Left renal pelvis (tissue), 4 donors: ENCODE results near the gene NRG2. TPM values are rescaled to one million over a fixed set of nuclear protein-coding genes. Genes with fewer than 3 reads are reported as not detected.

Experiments
- DNase-seq, 4 donors: peaks; one replicate each; pipeline ENCODE4 v3.0.0-alpha.2; 2013; ENCODE audit warnings: low read depth in 4 of 4, low spot score in 3 of 4
- polyA plus RNA-seq, 4 donors: library from polyadenylated mRNA; unstranded; fragments of 120-200 nt; gene quantifications; one replicate each; pipeline ENCODE4 v1.2.1, GENCODE V29; 2013; ENCODE audit not compliant: insufficient read length in 4 of 4

The NRG2 gene
- polyA plus RNA-seq, 4 donors = 0.93 to 2.2 (median 1.6) TPM

DNA sequence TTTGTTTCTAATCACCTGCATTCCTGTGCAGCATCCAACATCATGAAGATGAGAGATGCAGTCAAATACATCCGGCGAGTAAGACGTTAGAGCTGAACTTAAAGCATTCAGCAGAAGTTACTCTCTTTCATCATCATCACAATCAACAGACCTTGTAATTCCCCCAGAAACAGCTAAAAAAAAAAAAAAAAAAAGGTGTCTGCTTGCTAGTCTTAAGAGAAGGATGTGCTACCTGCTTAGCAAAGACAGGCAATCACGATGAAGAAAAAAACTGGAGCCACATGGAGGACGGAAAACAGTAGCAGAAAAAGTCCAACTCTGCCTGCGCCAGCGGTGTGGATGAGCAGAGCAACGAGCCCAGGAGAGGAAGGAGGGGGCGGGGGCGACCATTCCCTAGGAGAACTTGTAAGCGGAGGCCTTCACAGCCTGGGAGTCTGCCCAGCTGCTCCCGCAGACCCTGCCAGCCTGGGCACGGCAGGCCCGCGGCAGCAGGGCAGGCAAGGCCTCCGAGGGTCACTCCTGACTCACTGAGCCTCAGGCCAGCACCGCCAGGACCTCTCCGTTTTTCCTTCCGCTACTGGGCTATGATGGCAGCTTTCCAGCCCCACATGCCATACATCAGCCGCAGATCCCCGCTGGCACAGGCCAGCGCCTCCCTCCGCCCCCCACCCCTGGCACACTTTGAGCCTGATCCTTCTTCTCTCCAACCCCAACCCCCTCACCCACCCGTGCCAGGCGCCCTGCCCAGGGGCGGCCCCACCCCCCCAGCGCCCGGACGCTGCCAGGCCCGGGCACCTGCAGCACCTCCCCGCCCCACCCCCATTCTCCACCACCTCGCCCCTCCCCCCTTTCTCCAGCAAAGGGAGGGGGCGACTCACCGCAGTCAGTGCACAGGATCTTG, 1.4 kb downstream of the NRG2 start:
- DNase-seq = no peak

DNA sequence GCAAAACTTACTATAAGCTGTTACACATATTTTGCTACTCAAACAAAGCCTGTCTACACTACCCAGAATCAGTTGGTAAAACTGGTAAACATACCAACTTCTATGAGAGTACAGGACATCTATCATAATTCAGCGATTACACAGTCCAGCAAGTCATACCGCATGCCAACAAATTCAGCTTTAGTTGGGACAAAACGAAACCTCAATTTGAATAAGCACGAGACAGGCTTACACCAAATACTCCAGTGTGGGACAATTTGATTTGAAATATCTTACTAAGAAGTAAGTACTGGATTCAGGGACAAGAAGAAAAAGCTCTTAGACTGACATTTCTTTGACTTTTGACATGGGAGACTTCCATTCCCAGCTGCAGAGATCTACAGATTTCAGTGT, 2.0 kb downstream of the NRG2 start:
- DNase-seq = no peak

DNA sequence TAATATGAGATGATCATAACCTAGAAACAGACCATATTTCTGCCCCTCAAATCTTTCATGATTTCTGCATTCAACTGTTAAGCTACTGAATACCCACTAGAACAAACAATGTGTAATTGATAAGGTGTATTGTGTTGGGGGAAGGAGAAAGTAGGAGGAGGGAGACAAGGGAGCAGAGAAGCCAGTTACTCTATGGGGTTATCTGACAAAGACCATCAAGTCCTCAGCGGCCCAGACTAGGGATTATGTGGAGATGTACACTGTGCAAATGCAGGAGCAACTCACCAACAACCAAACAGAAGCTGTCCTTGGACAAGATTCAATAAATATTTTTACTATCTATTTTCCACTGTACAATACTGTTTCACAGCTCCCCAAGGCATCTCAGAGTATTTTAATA, 2.7 kb downstream of the NRG2 start:
- no peak for DNase-seq

DNA sequence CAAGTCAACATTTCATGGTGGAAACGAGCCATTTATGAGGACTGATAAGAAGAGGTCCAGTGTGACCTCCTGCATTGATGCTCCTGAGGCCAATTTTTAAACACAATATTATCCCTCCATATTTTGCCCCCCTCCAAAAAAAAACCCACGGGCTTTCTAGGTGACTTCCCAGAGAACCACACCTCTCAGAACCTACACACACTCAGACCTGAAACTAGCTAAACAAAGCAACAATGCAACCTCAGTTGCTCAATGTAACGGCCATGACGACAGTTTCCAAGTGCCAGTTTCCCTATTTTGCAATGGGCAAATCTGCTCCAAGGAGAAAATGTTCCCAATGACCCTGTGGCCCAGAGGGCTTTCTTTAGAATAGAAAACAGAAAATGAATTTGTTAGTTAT, 3.5 kb downstream of the NRG2 start:
- no peak for DNase-seq

DNA sequence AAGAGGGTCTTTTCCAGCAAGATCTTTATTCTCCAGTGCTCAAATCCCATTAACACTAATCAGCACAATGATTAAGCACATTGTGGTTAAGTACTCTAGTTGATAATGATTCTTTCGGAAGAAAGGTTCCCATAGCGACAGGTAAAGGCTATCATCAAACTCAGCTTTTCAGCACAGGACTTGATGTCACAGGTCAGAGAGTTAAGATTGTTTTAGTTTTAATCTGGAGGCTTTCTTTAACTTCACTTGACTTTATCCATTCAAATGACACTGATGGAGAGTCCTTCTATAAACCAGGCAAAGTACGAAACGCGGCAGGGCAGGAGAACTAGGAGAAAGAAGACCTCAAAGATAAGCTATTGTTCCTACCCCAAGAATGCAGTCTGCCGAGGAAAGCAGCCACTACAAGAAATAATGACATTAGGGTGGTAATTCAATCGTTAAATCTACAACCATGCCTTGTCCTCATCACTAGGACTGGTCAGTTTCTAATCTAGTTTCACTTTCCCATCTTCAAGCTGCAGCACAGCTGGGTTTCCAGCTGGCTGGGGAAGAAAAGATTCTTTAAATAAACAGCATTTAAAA, 4.6 kb downstream of the NRG2 start:
- no peak for DNase-seq

DNA sequence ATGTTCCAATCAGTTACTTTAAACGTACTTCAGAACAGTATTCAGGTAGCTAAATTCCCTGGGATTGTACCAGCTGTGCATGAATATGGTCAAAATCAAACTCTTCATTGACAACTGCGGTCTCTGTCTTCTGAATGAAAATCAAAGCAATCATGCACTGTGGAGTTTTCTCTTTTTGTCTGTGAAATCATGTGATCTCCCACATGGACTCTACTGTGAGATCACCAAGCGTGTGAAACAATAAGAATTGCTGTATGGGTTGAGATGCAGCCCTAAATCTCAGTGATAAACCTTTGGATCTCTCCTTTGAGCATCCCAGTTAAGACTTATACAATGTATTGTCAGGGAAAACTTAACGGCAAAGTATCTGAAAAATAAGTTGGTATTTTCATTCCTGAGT, 6.1 kb downstream of the NRG2 start:
- DNase-seq = no peak

DNA sequence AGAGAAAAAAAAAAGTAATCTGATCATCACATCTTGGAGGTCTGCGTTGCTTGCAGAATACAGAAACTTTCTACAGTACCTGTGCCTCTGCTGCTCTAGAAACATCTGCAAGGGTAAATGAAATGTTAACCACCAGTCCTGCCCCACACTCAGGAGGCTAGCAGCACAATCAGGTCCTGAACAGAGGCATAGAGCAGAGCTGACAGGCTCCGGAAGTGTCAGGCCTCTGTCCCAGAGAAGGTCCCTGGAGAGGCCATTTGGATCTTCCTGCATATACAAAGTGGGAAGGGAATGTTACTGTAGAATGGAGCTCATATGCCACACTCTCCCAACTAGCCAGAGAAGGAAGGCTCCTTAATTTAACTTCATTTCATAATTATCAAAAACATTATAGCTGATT, 7.2 kb downstream of the NRG2 start:
- DNase-seq = no peak

DNA sequence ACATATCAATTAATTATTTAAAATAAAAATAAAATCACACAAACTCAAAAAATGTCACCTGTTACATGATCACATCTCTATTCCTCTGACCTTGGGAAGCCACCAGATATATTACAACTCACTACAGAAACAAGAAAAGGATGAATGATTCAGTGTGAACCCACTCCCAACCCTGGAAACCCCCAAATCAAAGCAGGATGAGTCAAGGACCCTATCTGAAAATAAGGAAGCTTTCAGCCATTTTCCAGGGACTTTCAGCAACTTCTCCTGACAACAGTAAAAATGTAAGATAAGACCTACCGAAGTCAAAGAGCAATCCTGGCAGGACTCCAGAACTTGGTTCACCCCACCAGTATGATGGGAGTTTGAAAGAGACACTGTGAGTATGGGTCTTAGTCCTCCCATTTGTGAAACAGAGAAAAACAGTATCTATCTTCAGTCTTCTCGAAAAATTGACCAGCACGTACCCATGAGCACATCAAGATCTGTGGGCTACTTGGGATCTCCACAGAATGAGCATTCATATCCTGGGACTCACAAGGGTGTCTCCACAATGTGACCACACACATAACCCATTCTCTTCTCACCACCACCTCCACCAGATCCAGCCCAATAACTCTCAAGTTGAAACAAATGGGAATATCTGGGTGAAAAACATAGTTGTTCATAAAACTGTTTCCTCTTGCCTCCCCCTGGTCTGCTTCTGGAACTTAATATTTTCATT, 9.9 kb downstream of the NRG2 start:
- no peak for DNase-seq

DNA sequence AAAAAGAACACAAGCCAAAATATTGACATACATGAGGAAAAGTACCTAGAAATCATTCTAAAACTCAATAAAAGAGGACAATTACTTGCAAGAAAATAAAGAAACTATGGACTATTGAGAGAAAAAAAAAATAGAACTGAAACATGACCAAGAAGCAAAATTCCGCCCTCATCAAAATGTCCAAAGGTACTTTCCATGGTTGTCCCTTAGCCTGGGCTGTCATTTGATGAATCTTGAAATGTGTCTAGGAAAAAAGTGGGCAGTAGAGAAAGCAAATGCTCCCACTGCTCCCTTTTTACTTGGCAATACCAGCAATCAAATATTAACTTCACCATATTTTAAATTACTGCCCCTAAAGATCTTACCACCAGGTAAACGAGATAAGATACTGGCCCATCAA, 10.8 kb downstream of the NRG2 start:
- no peak for DNase-seq

DNA sequence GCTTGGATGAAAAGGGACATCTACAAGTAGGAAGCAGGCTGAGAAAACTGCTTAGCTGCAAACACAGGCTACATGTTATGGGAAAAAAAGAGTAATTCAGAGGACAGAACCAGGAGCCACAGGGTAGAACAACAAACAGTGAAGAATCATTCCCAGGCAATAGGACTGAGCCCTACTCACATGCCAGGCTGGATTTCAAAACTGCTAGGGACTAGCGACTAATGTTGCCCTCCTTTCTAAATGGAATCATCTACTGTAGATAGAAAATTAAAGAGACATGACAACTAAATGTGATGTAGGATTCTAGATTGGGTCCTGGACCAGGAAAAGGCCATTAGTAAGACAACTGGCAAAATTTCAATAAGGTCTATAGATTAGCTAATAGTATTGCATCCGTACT, 15.3 kb downstream of the NRG2 start:
- DNase-seq = no peak

DNA sequence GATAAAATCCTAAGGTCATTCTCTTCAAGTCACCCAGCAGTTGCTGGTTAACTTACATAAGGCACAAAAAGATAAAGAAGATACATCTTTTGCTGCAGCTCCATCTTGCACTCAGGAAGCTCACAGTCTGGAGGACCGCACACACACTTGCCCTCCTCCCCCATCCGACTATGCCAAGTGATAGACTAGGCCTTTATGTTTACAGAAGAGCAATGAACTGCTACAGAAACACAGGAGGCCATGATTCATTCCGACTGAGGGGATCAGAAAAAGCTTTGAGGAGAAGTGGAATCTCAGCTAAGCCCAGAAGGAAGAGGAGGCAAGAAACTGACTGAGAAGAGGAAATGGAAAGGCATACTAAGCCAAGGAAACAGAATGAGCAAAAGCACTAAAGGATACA, 17.4 kb downstream of the NRG2 start:
- DNase-seq = no peak

DNA sequence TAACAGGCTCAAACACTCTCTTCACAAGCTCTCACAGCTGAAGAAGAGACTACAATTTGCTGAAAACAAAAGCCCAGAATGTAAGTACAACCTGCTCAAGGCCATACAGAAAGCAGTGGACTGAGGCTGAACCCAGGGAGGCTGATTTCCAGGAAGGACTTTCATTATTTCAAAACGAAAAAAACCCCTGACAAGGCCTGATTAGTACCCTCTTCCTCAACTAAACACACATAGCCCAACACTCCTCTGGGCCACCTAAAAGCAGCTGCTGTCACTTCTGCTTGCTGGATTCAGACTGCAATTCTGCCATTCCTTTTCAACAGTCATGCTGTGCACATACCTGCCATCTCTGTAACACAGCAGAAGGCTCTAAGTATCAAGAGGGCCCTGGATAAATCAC, 18.2 kb downstream of the NRG2 start:
- no peak for DNase-seq

DNA sequence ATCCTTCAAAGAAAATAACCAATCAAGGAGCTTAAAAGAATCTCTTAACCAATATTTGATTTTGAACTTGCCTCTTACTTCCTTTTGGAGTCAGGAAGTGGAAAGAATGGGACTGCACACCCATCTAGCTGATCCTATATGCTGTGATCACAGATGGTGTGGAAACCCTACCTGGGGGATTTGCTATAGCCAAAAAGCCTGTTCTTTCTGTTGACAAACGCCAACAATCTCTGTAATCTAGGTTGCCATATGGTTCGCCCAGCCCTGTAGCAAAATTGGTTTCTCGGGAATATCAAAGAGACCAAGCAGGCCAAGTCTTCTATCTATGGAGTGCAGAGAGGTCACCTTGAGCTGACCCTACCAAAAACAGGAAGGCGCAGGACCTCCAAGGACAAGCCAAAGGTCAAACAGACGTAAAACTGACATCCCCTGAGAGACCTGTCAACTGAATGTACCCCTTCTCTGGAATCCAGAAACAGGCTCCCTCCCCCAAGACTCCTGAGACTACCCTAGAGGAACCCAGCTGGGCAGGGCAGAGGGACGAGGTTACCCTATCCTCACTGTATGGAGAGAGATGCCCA, 19.4 kb downstream of the NRG2 start:
- no peak for DNase-seq

DNA sequence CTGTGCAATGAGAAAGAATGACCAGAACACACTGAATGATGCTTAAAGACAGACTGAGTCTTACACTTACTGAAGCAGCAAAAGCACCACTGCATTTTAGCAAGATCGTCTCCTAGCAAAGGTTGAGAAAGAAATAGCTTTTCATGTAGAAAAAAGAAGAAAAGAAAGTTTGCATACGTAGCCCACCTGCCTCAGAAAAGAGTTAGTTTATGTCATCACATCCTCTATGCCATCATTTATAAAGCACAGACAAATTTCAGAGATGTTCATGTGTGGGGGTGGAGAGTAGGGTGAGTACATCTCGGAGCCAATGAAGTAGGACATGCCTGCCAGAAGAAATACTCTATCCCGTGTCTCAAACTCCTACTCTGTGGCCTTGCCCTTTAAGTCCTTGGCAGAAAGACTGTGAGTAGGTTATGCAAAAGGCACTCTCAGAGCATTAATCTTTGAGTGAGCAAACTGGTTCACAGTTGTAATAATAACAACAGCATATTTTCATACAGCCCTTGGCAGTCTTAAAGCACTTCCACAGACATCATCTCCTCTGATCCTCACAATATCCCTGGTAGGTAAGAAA, 22.4 kb downstream of the NRG2 start:
- DNase-seq = no peak

DNA sequence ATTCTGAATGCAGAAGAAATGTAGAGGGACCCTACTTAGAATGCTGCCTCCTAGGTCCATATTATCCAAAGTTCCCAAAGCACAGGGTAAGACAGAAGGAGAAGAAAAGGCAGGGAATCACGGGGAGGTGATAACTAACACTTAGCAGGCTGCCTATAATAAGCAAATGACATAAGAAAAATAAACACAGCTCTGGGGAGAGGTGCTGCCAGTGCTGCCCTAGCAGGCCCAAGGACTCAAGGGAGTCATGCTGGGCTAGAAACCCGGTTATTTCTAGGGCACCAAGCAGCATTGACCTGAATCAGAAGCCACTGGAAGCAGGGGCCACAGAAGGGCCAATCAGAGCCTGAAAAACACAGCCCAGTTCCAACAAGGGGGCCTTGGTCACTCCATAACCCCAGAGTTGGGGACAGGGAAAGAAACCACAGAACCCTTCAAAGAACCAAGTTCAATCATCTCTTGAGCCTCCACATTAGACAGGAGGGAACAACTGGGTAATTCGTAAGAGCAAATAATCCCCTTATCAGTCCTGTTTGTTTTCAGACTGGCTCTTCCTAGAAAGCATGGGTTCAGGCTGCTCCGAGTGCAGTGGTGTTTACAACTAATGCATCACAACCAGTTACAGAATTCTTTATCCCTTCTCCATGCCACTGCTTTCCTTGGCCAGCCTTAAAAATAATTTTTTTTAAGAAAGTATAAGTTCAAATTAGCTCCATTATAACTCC, 24.0 kb downstream of the NRG2 start:
- DNase-seq = no peak

DNA sequence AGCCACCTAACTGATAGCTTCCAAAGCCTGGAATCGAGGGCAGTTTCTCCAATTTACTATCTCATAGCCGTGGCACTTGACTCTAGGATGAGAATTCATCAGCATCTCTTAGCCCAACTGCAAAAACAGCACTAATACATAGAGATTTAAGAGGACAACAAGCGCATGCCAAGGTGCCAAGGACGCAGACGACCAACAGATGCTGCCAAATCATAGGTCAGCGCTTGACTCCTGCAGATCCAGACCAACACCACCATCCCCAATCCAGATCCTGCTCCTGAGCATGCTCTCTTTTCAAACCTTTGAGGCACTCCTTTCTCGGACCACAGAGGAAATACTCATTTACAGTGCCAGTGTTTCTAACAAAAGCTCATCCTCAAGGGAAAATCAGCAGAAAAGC, 24.6 kb downstream of the NRG2 start:
- DNase-seq = no peak

DNA sequence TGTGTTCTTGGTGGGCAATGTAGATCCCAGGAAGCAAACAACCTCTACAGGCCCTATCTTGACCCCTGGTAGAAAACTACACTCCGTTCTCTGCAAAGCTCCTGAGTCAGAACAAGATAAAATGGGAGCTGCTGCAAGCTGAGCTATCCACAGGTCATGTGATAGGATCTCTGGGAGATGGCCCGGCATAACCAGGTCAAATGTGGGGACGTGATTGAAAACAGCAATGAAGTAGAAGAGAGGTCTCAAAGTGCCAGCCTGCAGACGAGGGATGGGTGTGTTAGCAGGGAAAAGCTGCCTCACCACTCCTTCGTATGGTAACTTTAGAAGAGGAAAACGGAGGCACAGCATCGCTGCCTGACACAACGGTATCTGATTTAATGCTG, 25.0 kb downstream of the NRG2 start:
- DNase-seq = no peak

DNA sequence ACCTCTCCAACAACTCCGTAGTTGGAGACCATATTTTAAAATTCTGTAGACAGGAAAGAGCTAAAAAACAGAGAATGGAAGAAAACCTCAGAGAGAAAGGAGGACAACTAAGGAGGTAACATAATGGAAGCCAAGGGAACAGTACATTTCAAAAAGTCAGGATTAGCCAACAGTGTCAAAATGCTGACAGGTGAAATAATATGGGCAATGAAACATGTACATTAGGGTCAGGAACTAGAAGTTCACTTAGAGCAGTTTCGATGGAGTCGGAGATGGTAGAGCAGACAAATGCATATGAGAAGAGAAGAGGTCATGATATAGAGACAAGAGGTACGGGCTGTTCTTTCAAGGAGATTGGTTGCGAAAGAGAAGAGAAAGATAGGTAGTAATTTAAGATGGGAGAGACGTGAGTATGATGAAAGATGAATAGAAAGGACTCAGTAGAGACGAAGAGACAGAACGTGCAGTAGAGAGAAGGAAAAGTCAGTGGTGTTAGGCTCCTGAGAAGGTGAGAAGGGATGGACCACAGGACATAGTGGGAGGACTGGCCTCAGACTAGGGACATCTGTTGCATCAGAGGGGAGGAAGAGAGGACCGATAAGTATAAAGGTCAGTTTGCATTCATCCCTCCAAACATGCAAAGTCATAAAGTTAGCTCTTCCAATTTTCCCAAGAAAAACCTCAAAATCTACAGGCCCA, 25.6 kb downstream of the NRG2 start:
- DNase-seq = no peak

DNA sequence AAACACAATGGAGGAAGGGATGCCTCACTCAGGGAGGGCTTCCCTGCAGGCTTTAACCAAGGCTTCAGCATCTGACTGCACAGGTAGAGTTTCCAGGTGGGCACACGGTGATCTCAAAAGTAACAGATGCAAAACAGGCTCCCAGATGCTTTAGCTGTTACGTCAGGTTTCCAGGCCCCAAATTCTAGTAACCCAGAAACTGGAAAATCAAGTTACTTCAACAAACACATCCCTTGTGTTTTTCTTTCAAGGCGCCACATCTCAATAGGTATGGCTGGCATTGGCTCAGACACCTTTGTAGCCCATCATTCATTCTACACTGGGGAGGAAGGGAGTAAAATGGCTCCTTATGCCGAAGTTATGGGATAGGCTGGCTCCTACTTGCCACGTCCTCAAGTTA, 27.4 kb downstream of the NRG2 start:
- no peak for DNase-seq

DNA sequence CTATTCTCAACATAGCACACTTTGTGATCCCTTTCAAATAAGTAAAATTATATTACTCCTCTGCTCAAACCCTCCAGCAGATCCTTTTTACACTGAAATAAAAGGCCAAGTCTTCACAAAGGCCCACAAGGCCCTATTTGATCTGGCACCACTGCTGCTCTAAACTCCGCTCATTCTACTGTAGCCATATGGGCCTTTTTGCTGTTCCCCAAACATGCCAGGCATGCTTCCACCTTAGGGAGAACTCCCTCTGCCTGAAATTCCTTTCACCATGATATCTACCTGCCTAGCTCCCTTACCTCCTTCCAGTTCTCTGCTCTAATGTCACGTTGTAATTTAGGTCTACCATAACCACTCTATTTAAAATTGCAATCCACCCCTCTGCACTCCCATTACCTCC, 28.3 kb downstream of the NRG2 start:
- DNase-seq = no peak
